OCI-LY3 (cell line): Measurements from ENCODE around the gene SMAD7.

Experiments
- CTCF ChIP-seq: fragments of 200-600, 300-600 bp; sonication (generic); IDR thresholded peaks from 2 replicates; pipeline ENCODE4 v1.5.1; 2014; ENCODE audit warnings: antibody characterized with exemption, low read length, low read depth
- EZH2phosphoT487 ChIP-seq: fragments of 200-600 bp; shearing (Covaris generic); IDR thresholded peaks from 2 replicates; pipeline ENCODE4 v1.6.1; 2018; ENCODE audit warnings: antibody characterized with exemption, mixed run types, low read depth

GRCh38 chr18:48908916-48909315 is 41.8 kb downstream of the SMAD7 start:
- TF ChIP-seq CTCF, result no peak
- TF ChIP-seq EZH2phosphoT487, result no peak
